ENCODE measurements around the gene CDS2. TPM values are rescaled to one million over a fixed set of nuclear protein-coding genes. Genes with fewer than 3 reads are reported as not detected.

Gene CDS2
- total and polyA plus RNA-seq, 10 of the 15 experiments (the other 5 are each of a cell fraction or from before 2014, with no cell fraction given): 11.5 to 94.7 (median 23.1) TPM

DNA sequence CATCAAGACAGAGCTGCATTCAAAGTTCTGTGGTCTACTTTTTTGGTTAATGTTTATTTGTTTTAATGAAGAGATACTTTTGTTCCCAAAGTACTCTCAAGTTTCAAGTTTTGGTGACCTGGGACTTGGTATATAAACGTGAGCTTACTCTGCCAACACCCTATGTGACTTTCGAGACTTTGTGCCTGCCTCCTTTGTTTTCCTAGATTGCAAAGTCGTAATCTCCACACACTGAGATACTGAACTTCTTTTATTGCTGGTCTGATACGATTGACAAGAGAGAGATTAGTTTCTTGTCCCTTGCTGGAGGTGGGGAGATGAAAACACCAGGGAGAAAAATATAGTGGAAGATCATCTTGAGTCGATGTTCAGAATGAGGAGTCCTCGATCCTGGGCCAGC is 34.9 kb upstream of the CDS2 start:
- H4K20me1 ChIP-seq (ENCODE audit: control insufficient read depth, insufficient read depth): no peaks in the 10 kb centered on the region
- H3K4me2 ChIP-seq (ENCODE audit: control insufficient read depth, insufficient read depth): no peak overlapping the region
- no peaks in the 10 kb centered on the region for H3K9me3 ChIP-seq (replicated peaks; ENCODE audit: control insufficient read depth, insufficient read depth, low read length)
- H3K4me3 ChIP-seq: no peak overlapping the region
- RAD21 ChIA-PET (ENCODE audit: unreplicated experiment): interaction anchor here (0.7 to 2.2 kb wide), 8 partner anchors 9 to 1020 kb away, joined by 3 to 11 read pairs (median 4); no protein-coding TSS in a partner anchor
- TF ChIP-seq STAT1 (conservative IDR thresholded peaks at IDR 0.05): no peak
- TF ChIP-seq FOS (IDR thresholded peaks at IDR 0.05; ENCODE audit: borderline replicate concordance, extremely low read depth, insufficient read length): no peak
- TF ChIP-seq, protein P1, sequence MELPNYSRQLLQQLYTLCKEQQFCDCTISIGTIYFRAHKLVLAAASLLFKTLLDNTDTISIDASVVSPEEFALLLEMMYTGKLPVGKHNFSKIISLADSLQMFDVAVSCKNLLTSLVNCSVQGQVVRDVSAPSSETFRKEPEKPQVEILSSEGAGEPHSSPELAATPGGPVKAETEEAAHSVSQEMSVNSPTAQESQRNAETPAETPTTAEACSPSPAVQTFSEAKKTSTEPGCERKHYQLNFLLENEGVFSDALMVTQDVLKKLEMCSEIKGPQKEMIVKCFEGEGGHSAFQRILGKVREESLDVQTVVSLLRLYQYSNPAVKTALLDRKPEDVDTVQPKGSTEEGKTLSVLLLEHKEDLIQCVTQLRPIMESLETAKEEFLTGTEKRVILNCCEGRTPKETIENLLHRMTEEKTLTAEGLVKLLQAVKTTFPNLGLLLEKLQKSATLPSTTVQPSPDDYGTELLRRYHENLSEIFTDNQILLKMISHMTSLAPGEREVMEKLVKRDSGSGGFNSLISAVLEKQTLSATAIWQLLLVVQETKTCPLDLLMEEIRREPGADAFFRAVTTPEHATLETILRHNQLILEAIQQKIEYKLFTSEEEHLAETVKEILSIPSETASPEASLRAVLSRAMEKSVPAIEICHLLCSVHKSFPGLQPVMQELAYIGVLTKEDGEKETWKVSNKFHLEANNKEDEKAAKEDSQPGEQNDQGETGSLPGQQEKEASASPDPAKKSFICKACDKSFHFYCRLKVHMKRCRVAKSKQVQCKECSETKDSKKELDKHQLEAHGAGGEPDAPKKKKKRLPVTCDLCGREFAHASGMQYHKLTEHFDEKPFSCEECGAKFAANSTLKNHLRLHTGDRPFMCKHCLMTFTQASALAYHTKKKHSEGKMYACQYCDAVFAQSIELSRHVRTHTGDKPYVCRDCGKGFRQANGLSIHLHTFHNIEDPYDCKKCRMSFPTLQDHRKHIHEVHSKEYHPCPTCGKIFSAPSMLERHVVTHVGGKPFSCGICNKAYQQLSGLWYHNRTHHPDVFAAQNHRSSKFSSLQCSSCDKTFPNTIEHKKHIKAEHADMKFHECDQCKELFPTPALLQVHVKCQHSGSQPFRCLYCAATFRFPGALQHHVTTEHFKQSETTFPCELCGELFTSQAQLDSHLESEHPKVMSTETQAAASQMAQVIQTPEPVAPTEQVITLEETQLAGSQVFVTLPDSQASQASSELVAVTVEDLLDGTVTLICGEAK (IDR thresholded peaks at IDR 0.05; ENCODE audit: borderline replicate concordance): no peak
- no peak for TF ChIP-seq POLR2A (IDR thresholded peaks at IDR 0.05; ENCODE audit: low read depth, low read length)
- no peak for TF ChIP-seq ETV6 (conservative IDR thresholded peaks at IDR 0.05 in 1 of 2, IDR thresholded peaks at IDR 0.05 in 1 of 2; ENCODE audit: borderline replicate concordance in 1 of 2, low read depth in 1 of 2)
- no peak for TF ChIP-seq KDM1A (IDR thresholded peaks at IDR 0.05; ENCODE audit: borderline replicate concordance)
- TF ChIP-seq, protein P2, sequence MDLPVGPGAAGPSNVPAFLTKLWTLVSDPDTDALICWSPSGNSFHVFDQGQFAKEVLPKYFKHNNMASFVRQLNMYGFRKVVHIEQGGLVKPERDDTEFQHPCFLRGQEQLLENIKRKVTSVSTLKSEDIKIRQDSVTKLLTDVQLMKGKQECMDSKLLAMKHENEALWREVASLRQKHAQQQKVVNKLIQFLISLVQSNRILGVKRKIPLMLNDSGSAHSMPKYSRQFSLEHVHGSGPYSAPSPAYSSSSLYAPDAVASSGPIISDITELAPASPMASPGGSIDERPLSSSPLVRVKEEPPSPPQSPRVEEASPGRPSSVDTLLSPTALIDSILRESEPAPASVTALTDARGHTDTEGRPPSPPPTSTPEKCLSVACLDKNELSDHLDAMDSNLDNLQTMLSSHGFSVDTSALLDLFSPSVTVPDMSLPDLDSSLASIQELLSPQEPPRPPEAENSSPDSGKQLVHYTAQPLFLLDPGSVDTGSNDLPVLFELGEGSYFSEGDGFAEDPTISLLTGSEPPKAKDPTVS (IDR thresholded peaks at IDR 0.05; ENCODE audit: low read depth, low read length): no peak
- no peak for TF ChIP-seq NFXL1 (IDR thresholded peaks at IDR 0.05; ENCODE audit: borderline replicate concordance)
- SMC1A ChIA-PET (ENCODE audit: uncharacterized antibody, unreplicated experiment): interaction anchor here (0.8 to 3.2 kb wide), 15 partner anchors 8 to 329 kb away, joined by 3 to 26 read pairs (median 5); no protein-coding TSS in a partner anchor
- intact Hi-C loops (cut with micrococcal nuclease; ENCODE audit: unreplicated experiment): loop anchor here (5.0 kb wide), 1 partner anchor 280 kb away; no protein-coding TSS in a partner anchor
- FAIRE-seq (no peak), ATAC-seq (no peak), DNase-seq (ENCODE audit: low read depth, low spot score) (no peak)
- in situ Hi-C loops (cut with MboI): no loop called here
- no peaks in the 10 kb centered on the region for H3K27me3 ChIP-seq (replicated peaks in 1 of 2; ENCODE audit: control insufficient read depth in 2 of 2, insufficient read depth in 2 of 2, low read length in 1 of 2)
- WGBS (ENCODE audit: insufficient coverage, insufficient replicate concordance, low lambda C conversion rate, missing lambda C conversion rate): 96% methylated on average over 6 of the region's 6 CpGs
- BruUV-seq (replicated peaks): no TSS peak
- H2AFZ ChIP-seq (ENCODE audit: control insufficient read depth, low read depth, low read length): no peak overlapping the region
- CTCF ChIA-PET: interaction anchor here (0.9 to 3.2 kb wide), 9 partner anchors 9 to 332 kb away, joined by 3 to 18 read pairs (median 6); no protein-coding TSS in a partner anchor
- no peak overlapping the region for H3K27ac ChIP-seq (ENCODE audit: control insufficient read depth, insufficient read depth)
- no peak overlapping the region for H3K9ac ChIP-seq (ENCODE audit: control insufficient read depth, insufficient read depth, low read length)
- POLR2A ChIA-PET: interaction anchor here (0.5 to 8.6 kb wide), 9 partner anchors 11 to 120 kb away, joined by 3 to 49 read pairs (median 4); no protein-coding TSS in a partner anchor
- peaks cover 6 to 7% of the 10 kb centered on the region in 2 experiments; a peak in 3 of 4 replicates for H3K36me3 ChIP-seq (ENCODE audit: control insufficient read depth in 2 of 2, insufficient read depth in 2 of 2, low read length in 1 of 2)
- H3K4me1 ChIP-seq (ENCODE audit: control insufficient read depth, insufficient read depth, low read length): no peaks in the 10 kb centered on the region
- H3K79me2 ChIP-seq (ENCODE audit: control insufficient read depth, insufficient read depth, low read length): no peaks in the 10 kb centered on the region

All from GM12878 (cell line).